Right atrium auricular region (tissue), 2 donors: Measurements from ENCODE around the gene PAX5. TPM values are rescaled to one million over a fixed set of nuclear protein-coding genes. Genes with fewer than 3 reads are reported as not detected.

Experiments used
- DNase-seq: peaks from one replicate; pipeline ENCODE4 v3.0.0-alpha.2; 2019; ENCODE audit warnings: low spot score
- H3K27ac ChIP-seq, 2 donors: fragments of 200-600 bp; sonication (generic); 1 replicate in 1 of 2; 2 replicates in 1 of 2; pipeline ENCODE4 v1.5.1; 2016 to 2019
- H3K27me3 ChIP-seq, 2 donors: fragments of 200-600 bp; sonication (generic); one replicate each; pipeline versions ENCODE4 v1.5.1 to v1.6.0; 2017 to 2019
- H3K36me3 ChIP-seq: fragments of 200-600 bp; sonication (generic); one replicate; pipeline ENCODE4 v1.5.1; 2016
- H3K4me1 ChIP-seq, 2 donors: fragments of 200-600 bp; sonication (generic); one replicate each; pipeline versions ENCODE4 v1.5.1 to v1.6.0; 2017 to 2019
- H3K4me3 ChIP-seq, 2 donors: fragments of 200-600 bp; sonication (generic); 1 replicate in 1 of 2; 2 replicates in 1 of 2; pipeline ENCODE4 v1.5.1; 2017 to 2019; ENCODE audit warnings: mild to moderate bottlenecking in 1 of 2, moderate library complexity in 1 of 2
- H3K9me3 ChIP-seq, 2 donors: fragments of 200-600 bp; sonication (generic); one replicate each; pipeline ENCODE4 v1.5.1; 2019
- CTCF ChIP-seq, 2 donors: fragments of 200-600 bp; sonication (generic); IDR thresholded peaks; one replicate each; pipeline ENCODE4 v1.5.1; 2019; ENCODE audit warnings: antibody characterized with exemption in 2 of 2
- microRNA-seq, 2 donors: library from miRNA; unstranded; fragments of <30 nt; microRNA quantifications; one replicate each; pipeline ENCODE4, GENCODE V29; 2016 to 2017; ENCODE audit warnings: borderline number of aligned reads in 2 of 2, borderline replicate concordance in 1 of 2
- total RNA-seq, 2 donors: library from RNA; depleted of rRNA; stranded (reverse); fragments of >200 nt; gene quantifications; one replicate each; pipeline ENCODE4 v1.1.0, GENCODE V29; 2016

Gene PAX5
- total RNA-seq, 2 donors from 2014 or later: 0.59 TPM; not detected in 1

- no peak for DNase-seq
- Histone ChIP-seq H3K9me3 (peaks cover 0 to 10% of the 10 kb centered on the region in 2 donors), H3K4me3 (no peak overlapping the region), H3K27ac (no peak overlapping the region), H3K36me3 (no peaks in the 10 kb centered on the region), H3K4me1 (no peaks in the 10 kb centered on the region), H3K27me3 (no peaks in the 10 kb centered on the region)
- TF ChIP-seq CTCF (IDR thresholded peaks at IDR 0.05): no peak
These were observed 244.2 kb downstream of the PAX5 start for GRCh38 chr9:36789886-36790285.

GRCh38 chr9:36788534-36788933 is 245.5 kb downstream of the PAX5 start:
- Histone ChIP-seq H3K4me3 (no peak overlapping the region), H3K27ac (no peak overlapping the region), H3K27me3 (no peaks in the 10 kb centered on the region), H3K9me3 (peaks cover 0 to 8% of the 10 kb centered on the region in 2 donors), H3K4me1 (no peaks in the 10 kb centered on the region), H3K36me3 (no peaks in the 10 kb centered on the region)
- TF ChIP-seq CTCF (IDR thresholded peaks at IDR 0.05): no peak
- DNase-seq: no peak

GRCh38 chr9:36787709-36788108 is 246.4 kb downstream of the PAX5 start:
- H3K9me3 ChIP-seq: no peaks in the 10 kb centered on the region
- H3K4me3 ChIP-seq: no peak overlapping the region
- H3K27ac ChIP-seq: no peak overlapping the region
- no peaks in the 10 kb centered on the region for H3K4me1 ChIP-seq
- no peak for TF ChIP-seq CTCF (IDR thresholded peaks at IDR 0.05)
- no peaks in the 10 kb centered on the region for H3K27me3 ChIP-seq
- DNase-seq: no peak
- no peaks in the 10 kb centered on the region for H3K36me3 ChIP-seq

Small RNAs within 50 kb of the gene (microRNA-seq; reads per million reads assigned to microRNA genes)
- gene MIR4475 (0 reads per million in 2 donors), gene MIR4476 (0 reads per million in 2 donors), gene MIR4540 (0 reads per million in 2 donors)

Other genes with a start within 250 kb of the PAX5 start
- gene ZCCHC7, start 86.3 kb upstream of the PAX5 start, total RNA-seq: 1 to 10 TPM; 8.1 to 8.6 TPM